NT2/D1 (cell line): ENCODE data around the gene AMBRA1.

Source experiments
- DNase-seq: peaks from one replicate; pipeline ENCODE4 v3.0.0-alpha.2; 2011; ENCODE audit warnings: low read depth, low spot score
- H3K27me3 ChIP-seq: 2 replicates; pipeline ENCODE4 v1.6.0; 2011; ENCODE audit warnings: mild to moderate bottlenecking; ENCODE audit not compliant: insufficient read length, insufficient read depth
- H3K36me3 ChIP-seq: 2 replicates; pipeline ENCODE4 v1.6.1; 2011; ENCODE audit warnings: mild to moderate bottlenecking, low read length, mixed read lengths; ENCODE audit not compliant: insufficient read depth, insufficient read length
- H3K4me1 ChIP-seq: 2 replicates; pipeline ENCODE4 v1.5.1; 2011; ENCODE audit not compliant: insufficient read depth, insufficient read length
- H3K4me3 ChIP-seq: 2 replicates; pipeline ENCODE4 v1.5.1; 2011; ENCODE audit warnings: low read depth; ENCODE audit not compliant: insufficient read length
- H3K9ac ChIP-seq: 2 replicates; pipeline ENCODE4 v1.6.0; 2011; ENCODE audit warnings: low read depth; ENCODE audit not compliant: insufficient read length
- H3K9me3 ChIP-seq: 2 replicates; pipeline ENCODE4 v1.5.1; 2011; ENCODE audit warnings: mild to moderate bottlenecking, low read length; ENCODE audit not compliant: insufficient read depth
- SUZ12 ChIP-seq: IDR thresholded peaks from 2 replicates; pipeline ENCODE4 v1.6.1; 2011; ENCODE audit not compliant: insufficient read length, insufficient read depth; ENCODE audit errors: extremely low read depth
- YY1 ChIP-seq: IDR thresholded peaks from 2 replicates; pipeline ENCODE4 v1.6.1; 2011; ENCODE audit not compliant: insufficient read length, insufficient read depth
- ZNF274 ChIP-seq: IDR thresholded peaks from 2 replicates; pipeline ENCODE4 v1.6.1; 2011; ENCODE audit warnings: mild to moderate bottlenecking, low read depth, low read length

AMBRA1 gene

DNA sequence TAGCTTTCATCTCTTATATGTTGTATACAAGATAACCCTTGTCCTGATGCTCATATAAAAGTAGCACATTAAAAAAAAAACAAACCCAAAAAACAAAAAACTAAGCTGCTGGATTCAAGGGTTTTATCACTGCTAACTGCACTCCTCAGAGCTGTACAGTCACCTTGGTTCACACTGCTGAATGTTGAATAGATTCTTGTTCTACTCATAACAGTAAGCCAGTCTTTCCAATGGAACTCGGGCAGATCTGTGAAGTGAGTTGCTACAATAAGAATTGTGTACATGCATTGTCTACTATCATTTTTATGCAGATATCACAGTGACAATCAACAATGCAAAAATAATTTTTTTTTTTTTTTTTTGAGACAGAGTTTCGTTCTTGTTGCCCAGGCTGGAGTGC is 18.5 kb upstream of the AMBRA1 start:
- no peaks in the 10 kb centered on the region for H3K9me3 ChIP-seq
- peaks cover 8% of the 10 kb centered on the region for H3K36me3 ChIP-seq
- no peaks in the 10 kb centered on the region for H3K4me1 ChIP-seq
- H3K4me3 ChIP-seq, result no peak overlapping the region
- H3K9ac ChIP-seq, result no peak overlapping the region
- TF ChIP-seq YY1 (no peak), ZNF274 (no peak), SUZ12 (no peak)
- no peaks in the 10 kb centered on the region for H3K27me3 ChIP-seq
- no peak for DNase-seq

DNA sequence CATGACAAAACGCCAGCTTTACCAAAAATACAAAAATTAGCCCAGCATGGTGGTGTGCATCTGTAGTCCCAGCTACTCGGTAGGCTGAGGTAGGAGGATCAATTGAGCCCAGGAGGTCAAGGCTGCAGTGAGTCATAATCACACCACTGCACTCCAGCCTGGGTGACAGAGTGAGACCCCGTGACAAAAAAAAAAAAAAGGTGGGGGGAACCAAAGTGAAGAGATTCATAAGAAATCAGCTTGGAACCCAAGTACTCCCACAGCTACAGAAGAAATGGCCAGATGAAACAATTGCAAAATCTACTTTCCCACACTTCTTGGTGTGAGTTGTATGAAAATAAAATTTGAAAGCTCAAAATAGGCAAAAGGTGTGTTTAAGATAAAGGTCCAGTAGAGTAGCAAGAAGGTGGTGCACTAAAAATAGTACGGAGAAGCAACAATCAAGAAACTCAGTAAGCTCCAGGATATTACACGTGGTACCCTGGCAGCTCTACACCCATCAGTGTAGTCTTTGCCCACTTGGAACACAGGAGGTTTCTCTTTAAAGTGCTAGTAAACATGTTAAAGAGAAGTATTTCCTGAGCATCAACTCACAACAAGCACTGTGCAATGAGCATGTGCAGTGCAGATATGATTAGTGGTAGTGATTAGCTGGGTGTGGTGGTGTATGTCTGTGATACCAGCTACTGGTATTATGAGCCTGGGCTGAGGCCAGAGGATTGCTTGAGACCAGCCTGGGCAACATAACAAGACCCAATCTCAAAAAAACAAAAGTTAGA is 17.9 kb upstream of the AMBRA1 start:
- Histone ChIP-seq H3K4me1 (no peaks in the 10 kb centered on the region), H3K9ac (no peak overlapping the region)

DNA sequence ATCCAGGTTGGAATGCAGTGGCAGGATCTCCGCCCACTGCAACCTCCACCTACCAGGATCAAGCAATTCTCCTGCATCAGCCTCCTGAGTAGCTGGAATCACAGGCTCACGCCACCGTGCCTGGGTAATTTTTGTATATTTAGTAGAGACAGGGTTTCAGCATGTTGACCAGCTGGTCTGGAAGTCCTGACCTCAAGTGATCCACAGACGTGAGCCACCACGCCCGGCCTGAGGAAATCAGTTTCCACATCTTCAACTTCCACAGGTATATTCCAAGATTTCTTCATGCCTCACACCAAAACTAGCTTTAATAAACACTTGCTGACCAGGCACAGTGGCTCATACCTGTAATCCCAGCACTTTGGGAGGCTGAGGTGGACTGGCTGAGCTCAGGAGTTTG is 15.6 kb upstream of the AMBRA1 start:
- Histone ChIP-seq H3K9me3 (no peaks in the 10 kb centered on the region), H3K36me3 (peaks cover 8% of the 10 kb centered on the region), H3K27me3 (no peaks in the 10 kb centered on the region), H3K4me1 (no peaks in the 10 kb centered on the region), H3K4me3 (no peak overlapping the region), H3K9ac (no peak overlapping the region)
- no peak for DNase-seq
- TF ChIP-seq YY1 (no peak), ZNF274 (no peak), SUZ12 (no peak)

More for the DNA sequence above, 17.9 kb upstream of the AMBRA1 start:
- DNase-seq, result no peak
- Histone ChIP-seq H3K4me3 (no peak overlapping the region), H3K36me3 (peaks cover 8% of the 10 kb centered on the region), H3K9me3 (no peaks in the 10 kb centered on the region), H3K27me3 (no peaks in the 10 kb centered on the region)
- no peak for TF ChIP-seq YY1
- TF ChIP-seq SUZ12, result no peak
- TF ChIP-seq ZNF274, result no peak

DNA sequence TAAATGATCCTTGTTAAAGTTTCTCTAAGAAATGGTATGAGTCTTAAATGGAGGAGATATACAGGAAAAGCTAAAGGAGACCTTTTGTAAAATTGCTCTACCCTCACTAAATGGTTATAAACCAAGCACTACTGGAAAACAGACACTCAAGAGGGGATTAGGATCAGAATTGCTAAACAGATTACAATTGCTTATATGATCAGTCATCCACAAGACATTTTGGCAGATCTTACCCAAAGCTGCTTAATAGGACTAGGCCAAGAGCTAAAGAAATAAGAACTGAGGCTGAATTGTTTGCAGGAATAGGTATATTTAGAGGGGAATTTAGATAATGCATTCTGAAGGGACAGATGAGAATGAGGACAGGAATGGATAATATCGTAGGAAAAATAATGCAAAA is 13.7 kb upstream of the AMBRA1 start:
- peaks cover 15% of the 10 kb centered on the region for H3K36me3 ChIP-seq
- H3K9me3 ChIP-seq, result no peaks in the 10 kb centered on the region
- no peaks in the 10 kb centered on the region for H3K4me1 ChIP-seq
- no peaks in the 10 kb centered on the region for H3K27me3 ChIP-seq
- DNase-seq, result no peak
- TF ChIP-seq SUZ12, result no peak
- TF ChIP-seq YY1, result no peak
- no peak for TF ChIP-seq ZNF274
- H3K4me3 ChIP-seq, result no peak overlapping the region
- H3K9ac ChIP-seq, result no peak overlapping the region

DNA sequence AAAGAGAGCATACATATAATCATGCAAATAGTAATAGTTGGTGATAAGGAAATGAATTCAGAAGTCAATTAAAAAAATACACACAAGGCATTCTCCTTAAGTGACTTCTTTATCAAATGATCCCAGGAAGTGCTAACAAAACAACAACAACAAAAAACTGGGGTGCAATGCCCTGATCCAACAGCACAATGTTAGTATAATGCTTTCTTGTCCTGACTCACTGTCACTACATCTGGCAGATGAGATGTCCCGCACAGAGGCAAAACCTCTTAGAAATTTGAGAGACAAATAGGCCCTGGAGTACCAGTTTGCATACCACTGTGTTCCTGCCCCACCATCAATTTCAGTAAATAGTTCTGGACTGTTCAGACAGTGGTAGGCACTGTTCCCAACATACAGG is 11.0 kb upstream of the AMBRA1 start:
- Histone ChIP-seq H3K4me3 (no peak overlapping the region), H3K4me1 (no peaks in the 10 kb centered on the region), H3K9ac (no peak overlapping the region), H3K9me3 (no peaks in the 10 kb centered on the region), H3K36me3 (peaks cover 15% of the 10 kb centered on the region), H3K27me3 (no peaks in the 10 kb centered on the region)
- DNase-seq, result no peak
- TF ChIP-seq SUZ12 (no peak), YY1 (no peak)

DNA sequence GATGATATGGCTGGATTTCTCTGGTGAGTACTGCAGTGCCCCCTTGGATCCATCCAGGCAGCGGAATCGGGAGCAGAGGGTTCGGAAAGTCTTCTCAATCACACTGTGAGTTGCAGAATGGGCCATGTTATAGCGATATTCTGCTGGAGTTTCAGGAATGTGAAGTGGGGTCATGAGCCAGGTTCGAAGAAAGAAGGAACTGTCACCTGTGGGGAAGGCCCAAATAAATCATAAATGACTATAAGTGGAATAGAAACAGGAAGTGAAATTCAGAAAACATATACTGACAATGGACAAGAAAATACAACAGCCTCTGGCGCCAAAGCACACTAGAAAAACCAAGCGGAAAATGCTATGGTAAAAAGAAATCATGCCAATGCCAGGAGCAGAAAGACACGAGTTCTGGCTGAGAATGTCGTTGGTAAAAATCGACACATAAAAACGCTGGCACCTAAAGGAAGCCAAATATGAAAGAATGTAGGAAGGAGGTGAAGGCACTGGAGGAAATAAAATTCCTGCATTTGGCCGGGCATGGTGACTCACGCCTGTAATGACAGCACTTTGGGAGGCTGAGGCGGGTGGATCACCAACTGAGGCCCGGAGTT is 10.0 kb upstream of the AMBRA1 start:
- H3K9ac ChIP-seq, result no peak overlapping the region
- no peak for DNase-seq
- no peaks in the 10 kb centered on the region for H3K27me3 ChIP-seq
- TF ChIP-seq YY1 (no peak), SUZ12 (no peak), ZNF274 (no peak)
- H3K4me3 ChIP-seq, result no peak overlapping the region
- peaks cover 11% of the 10 kb centered on the region for H3K36me3 ChIP-seq
- no peaks in the 10 kb centered on the region for H3K4me1 ChIP-seq
- no peaks in the 10 kb centered on the region for H3K9me3 ChIP-seq

DNA sequence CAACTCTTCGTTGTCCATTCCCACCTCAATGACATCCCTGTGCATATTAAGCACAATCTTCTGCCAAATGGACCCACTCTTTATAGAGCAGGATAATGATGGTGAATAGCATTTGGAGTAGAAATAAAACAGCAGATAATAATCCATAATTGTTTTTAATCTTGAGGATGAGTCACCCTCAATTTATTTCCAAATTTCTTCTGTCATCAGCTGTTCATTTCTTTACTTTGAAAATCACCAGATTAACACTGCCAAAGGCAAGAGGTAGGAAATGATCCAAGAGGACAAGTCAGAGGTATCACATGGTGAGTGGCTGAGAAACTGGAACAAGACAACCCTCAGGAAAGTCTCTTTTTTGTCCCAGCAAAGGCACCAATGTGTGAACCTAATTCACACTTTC is 7.3 kb upstream of the AMBRA1 start:
- H3K9me3 ChIP-seq, result no peaks in the 10 kb centered on the region
- no peak overlapping the region for H3K4me3 ChIP-seq
- H3K9ac ChIP-seq, result no peak overlapping the region
- TF ChIP-seq SUZ12 (no peak), YY1 (no peak), ZNF274 (no peak)
- peaks cover 11% of the 10 kb centered on the region for H3K36me3 ChIP-seq
- DNase-seq, result no peak
- H3K27me3 ChIP-seq, result no peaks in the 10 kb centered on the region
- H3K4me1 ChIP-seq, result no peaks in the 10 kb centered on the region
